ENCODE measurements around the gene DOCK1. TPM values are rescaled to one million over a fixed set of nuclear protein-coding genes. Genes with fewer than 3 reads are reported as not detected.

The DOCK1 gene
- total RNA-seq, 1 experiment from 2014 or later, result 82.2 TPM

DNA sequence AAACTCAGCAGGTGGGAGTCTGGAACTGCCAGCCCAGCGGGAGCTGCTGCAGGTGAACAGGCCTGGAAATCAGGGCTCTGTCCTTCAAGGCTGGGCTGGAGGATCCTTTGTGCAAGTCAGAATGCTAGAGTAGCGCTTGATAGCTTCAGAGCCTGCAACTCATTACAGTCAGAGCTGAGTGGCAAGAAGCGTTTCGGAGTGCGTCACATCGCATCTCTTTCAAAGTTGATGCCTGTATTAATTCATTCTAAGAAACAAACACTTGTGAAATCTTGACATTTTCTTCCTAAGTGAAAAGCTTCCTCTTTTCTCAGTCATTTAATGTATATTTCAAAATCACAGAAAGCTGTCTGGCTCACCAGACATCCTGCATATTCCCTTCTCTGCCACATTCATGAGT is 522.7 kb downstream of the DOCK1 start:
- DNase-seq, result no peak
- no peaks in the 10 kb centered on the region for H3K9me3 ChIP-seq
- H3K27ac Mint-ChIP-seq (ENCODE audit: unreplicated experiment), result no peak overlapping the region

DNA sequence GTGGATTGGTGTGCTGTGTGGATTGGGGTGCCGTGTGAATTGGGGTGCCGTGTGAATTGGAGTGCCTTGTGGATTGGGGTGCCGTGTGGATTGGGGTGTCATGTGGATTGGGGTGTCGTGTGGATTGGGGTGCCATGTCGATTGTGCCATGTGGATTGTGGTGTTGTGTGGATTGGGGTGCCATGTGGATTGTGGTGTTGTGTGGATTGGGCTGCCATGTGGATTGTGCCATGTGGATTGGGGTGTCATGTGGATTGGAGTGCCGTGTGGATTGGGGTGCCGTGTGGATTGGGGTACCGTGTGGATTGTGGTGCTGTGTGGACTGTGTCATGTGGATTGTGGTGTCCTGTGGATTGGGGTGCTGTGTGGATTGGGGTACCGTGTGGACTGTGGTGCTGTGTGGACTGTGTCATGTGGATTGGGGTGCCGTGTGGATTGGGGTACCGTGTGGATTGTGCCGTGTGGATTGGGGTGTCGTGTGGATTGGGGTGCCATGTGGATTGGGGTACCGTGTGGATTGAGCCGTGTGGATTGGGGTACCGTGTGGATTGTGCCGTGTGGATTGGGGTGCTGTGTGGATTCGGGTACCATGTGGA is 523.3 kb downstream of the DOCK1 start:
- Histone ChIP-seq H3K27me3 (replicated peaks; ENCODE audit: control insufficient read depth, insufficient read depth, low read length) (no peaks in the 10 kb centered on the region), H3K9me3 (no peaks in the 10 kb centered on the region), H3K36me3 (ENCODE audit: control insufficient read depth, insufficient read depth, low read length) (peaks cover 3% of the 10 kb centered on the region; the same call in 1 of the 2 replicates), H3K4me1 (no peaks in the 10 kb centered on the region), H3K4me3 (ENCODE audit: low read depth, low read length) (no peak overlapping the region)
- Mint-ChIP-seq H3K36me3 (ENCODE audit: insufficient read depth, unreplicated experiment) (peaks cover 7% of the 10 kb centered on the region), H3K4me1 (ENCODE audit: low read depth, unreplicated experiment) (no peaks in the 10 kb centered on the region), H3K9me3 (ENCODE audit: unreplicated experiment) (no peaks in the 10 kb centered on the region), H3K27me3 (ENCODE audit: insufficient read depth, unreplicated experiment) (no peaks in the 10 kb centered on the region), H3K27ac (ENCODE audit: unreplicated experiment) (no peak overlapping the region), H3K4me3 (ENCODE audit: unreplicated experiment) (no peak overlapping the region)
- no peak for DNase-seq
- ChIA-PET POLR2A (no interaction called here), CTCF (no interaction called here)
- intact Hi-C loops (cut with micrococcal nuclease; ENCODE audit: unreplicated experiment), result no loop called here
- BruUV-seq (replicated peaks), result no TSS peak
- TF ChIP-seq, protein P1, sequence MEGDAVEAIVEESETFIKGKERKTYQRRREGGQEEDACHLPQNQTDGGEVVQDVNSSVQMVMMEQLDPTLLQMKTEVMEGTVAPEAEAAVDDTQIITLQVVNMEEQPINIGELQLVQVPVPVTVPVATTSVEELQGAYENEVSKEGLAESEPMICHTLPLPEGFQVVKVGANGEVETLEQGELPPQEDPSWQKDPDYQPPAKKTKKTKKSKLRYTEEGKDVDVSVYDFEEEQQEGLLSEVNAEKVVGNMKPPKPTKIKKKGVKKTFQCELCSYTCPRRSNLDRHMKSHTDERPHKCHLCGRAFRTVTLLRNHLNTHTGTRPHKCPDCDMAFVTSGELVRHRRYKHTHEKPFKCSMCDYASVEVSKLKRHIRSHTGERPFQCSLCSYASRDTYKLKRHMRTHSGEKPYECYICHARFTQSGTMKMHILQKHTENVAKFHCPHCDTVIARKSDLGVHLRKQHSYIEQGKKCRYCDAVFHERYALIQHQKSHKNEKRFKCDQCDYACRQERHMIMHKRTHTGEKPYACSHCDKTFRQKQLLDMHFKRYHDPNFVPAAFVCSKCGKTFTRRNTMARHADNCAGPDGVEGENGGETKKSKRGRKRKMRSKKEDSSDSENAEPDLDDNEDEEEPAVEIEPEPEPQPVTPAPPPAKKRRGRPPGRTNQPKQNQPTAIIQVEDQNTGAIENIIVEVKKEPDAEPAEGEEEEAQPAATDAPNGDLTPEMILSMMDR (IDR thresholded peaks at IDR 0.05; ENCODE audit: insufficient read depth in 1 of 2, low read depth in 1 of 2, low read length in 1 of 2, severe bottlenecking in 1 of 2, unreplicated experiment in 1 of 2), result no peak

More for the DNA sequence above, 522.7 kb downstream of the DOCK1 start:
- ChIA-PET POLR2A (no interaction called here), CTCF (no interaction called here)
- no peak overlapping the region for H3K4me3 ChIP-seq (ENCODE audit: low read depth, low read length)
- no TSS peak for BruUV-seq (replicated peaks)
- no peaks in the 10 kb centered on the region for H3K27me3 ChIP-seq (replicated peaks; ENCODE audit: control insufficient read depth, insufficient read depth, low read length)
- H3K4me1 ChIP-seq, result no peaks in the 10 kb centered on the region
- H3K4me1 Mint-ChIP-seq (ENCODE audit: low read depth, unreplicated experiment), result no peaks in the 10 kb centered on the region
- H3K9me3 Mint-ChIP-seq (ENCODE audit: unreplicated experiment), result no peaks in the 10 kb centered on the region
- peaks cover 7% of the 10 kb centered on the region for H3K36me3 Mint-ChIP-seq (ENCODE audit: insufficient read depth, unreplicated experiment)
- intact Hi-C loops (cut with micrococcal nuclease; ENCODE audit: unreplicated experiment), result no loop called here
- H3K4me3 Mint-ChIP-seq (ENCODE audit: unreplicated experiment), result no peak overlapping the region
- no peaks in the 10 kb centered on the region for H3K27me3 Mint-ChIP-seq (ENCODE audit: insufficient read depth, unreplicated experiment)
- TF ChIP-seq, protein P1 (IDR thresholded peaks at IDR 0.05; ENCODE audit: insufficient read depth in 1 of 2, low read depth in 1 of 2, low read length in 1 of 2, severe bottlenecking in 1 of 2, unreplicated experiment in 1 of 2), result no peak
- peaks cover 3% of the 10 kb centered on the region; the same call in 1 of the 2 replicates for H3K36me3 ChIP-seq (ENCODE audit: control insufficient read depth, insufficient read depth, low read length)

DNA sequence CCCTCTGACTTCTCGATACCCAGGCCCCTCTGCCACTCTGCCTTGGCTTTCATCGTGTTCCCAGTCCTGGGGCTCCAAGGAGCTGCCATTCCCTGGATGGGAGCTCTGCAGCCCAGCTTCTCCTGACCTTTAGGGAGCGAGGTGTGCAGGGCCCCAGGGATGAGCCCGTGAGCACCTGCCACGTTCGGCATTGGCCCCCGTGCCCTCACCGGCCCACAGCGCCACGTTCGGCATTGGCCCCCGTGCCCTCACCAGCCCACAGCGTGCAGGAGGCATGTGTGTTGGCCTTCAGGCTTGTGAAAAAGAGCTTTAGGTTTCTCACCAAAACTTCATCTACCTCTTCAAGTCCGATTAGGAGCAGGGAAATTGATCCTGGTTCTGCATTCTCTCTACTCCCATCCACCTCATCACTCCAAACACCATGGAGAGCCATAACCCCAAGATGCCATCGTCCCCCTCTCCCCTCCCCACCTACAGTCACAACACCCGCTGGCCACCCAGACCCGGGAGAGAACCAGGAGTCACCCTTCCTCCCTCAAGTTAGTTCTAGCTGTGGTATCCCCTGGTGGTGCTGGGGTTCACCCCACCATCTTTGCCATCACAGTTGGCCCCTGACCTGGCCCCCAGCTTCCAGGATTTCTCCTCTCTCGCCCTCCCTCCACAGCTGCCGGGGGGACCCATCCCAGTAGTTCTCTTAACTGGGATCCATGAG is 524.5 kb downstream of the DOCK1 start:
- Mint-ChIP-seq H3K36me3 (ENCODE audit: insufficient read depth, unreplicated experiment) (peaks cover 7% of the 10 kb centered on the region), H3K27me3 (ENCODE audit: insufficient read depth, unreplicated experiment) (no peaks in the 10 kb centered on the region), H3K4me1 (ENCODE audit: low read depth, unreplicated experiment) (no peaks in the 10 kb centered on the region)

More for the DNA sequence above, 524.5 kb downstream of the DOCK1 start:
- DNase-seq, result no peak
- Histone ChIP-seq H3K36me3 (ENCODE audit: control insufficient read depth, insufficient read depth, low read length) (peaks cover 3% of the 10 kb centered on the region), H3K27me3 (replicated peaks; ENCODE audit: control insufficient read depth, insufficient read depth, low read length) (no peaks in the 10 kb centered on the region), H3K4me3 (ENCODE audit: low read depth, low read length) (no peak overlapping the region), H3K4me1 (no peaks in the 10 kb centered on the region), H3K9me3 (no peaks in the 10 kb centered on the region)
- no peaks in the 10 kb centered on the region for H3K9me3 Mint-ChIP-seq (ENCODE audit: unreplicated experiment)
- intact Hi-C loops (cut with micrococcal nuclease; ENCODE audit: unreplicated experiment), result no loop called here
- no peak overlapping the region for H3K4me3 Mint-ChIP-seq (ENCODE audit: unreplicated experiment)
- H3K27ac Mint-ChIP-seq (ENCODE audit: unreplicated experiment), result no peak overlapping the region
- BruUV-seq (replicated peaks), result no TSS peak
- POLR2A ChIA-PET, result no interaction called here
- TF ChIP-seq, protein P1 (IDR thresholded peaks at IDR 0.05; ENCODE audit: insufficient read depth in 1 of 2, low read depth in 1 of 2, low read length in 1 of 2, severe bottlenecking in 1 of 2, unreplicated experiment in 1 of 2), result no peak
- CTCF ChIA-PET, result no interaction called here
